Dedifferentiated amniotic fluid mesenchymal stem cell (primary cell): Measurements from ENCODE around the gene DUSP8.
"Not testable (repeated sequence)": the region's sequence is repeated elsewhere in the genome, so short reads cannot be mapped to it uniquely, and the experiment has no call there.

Source experiments
- DNase-seq: peaks from one replicate; pipeline ENCODE4 v3.0.0-alpha.2; 2016; ENCODE audit errors: extremely low spot score

The DUSP8 gene, protein sequence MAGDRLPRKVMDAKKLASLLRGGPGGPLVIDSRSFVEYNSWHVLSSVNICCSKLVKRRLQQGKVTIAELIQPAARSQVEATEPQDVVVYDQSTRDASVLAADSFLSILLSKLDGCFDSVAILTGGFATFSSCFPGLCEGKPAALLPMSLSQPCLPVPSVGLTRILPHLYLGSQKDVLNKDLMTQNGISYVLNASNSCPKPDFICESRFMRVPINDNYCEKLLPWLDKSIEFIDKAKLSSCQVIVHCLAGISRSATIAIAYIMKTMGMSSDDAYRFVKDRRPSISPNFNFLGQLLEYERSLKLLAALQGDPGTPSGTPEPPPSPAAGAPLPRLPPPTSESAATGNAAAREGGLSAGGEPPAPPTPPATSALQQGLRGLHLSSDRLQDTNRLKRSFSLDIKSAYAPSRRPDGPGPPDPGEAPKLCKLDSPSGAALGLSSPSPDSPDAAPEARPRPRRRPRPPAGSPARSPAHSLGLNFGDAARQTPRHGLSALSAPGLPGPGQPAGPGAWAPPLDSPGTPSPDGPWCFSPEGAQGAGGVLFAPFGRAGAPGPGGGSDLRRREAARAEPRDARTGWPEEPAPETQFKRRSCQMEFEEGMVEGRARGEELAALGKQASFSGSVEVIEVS

DNA sequence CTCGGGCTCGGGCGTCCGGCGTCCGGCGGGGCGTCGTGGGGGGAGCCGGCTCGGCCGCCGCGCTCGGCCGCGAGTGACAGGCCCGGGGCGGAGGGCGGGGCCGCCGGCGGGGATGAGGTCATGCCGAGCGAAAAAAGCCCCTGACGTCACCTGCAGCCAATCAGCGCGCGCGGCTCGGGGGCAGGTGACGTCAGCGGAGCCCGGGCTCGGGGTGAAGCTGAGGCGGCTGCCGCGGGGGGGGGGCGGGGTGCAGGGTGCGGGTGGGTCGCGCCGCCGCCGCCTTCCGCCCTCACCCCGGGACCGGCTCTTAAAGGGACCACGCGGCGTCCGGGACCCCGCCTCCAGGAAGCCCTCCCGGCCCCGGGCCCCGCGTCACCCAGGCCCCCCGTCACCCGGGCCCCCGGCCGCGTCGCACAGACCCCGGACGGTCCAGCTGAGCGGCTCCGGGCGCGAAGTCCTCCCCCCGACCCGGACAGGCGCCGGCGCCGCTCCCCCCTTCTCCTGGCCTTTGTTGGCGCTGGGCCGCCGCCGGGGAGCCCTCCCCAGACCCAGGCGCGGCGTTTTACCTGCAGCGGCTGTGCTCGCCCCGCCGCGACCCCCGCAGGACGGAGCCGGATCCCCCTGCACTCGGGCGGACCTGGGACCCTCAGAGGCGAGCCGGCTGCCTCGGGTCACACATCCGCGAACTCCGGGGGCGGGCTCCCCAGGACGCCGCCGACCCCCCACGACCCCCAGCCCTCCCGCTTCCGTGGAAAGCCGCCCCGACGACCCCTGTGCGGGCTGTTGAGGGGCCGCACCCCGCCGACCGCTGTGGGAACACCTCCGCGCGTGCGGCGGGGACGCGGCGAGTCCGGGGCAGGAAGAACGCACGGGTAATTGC lies at the start of gene DUSP8:
Gene DUSP8, minus strand, starts transcription at position 75 of the 880 bp plus-strand sequence. CDS start 6,445 bp downstream, outside the sequence.
- peak; percentile 75 for DNase-seq

- DNase-seq: no peak
These were observed 47.4 kb upstream of the DUSP8 start for GRCh38 chr11:1619449-1619848.

- DNase-seq: peak; percentile 20
These were observed 46.2 kb upstream of the DUSP8 start for GRCh38 chr11:1618231-1618630.

DNA sequence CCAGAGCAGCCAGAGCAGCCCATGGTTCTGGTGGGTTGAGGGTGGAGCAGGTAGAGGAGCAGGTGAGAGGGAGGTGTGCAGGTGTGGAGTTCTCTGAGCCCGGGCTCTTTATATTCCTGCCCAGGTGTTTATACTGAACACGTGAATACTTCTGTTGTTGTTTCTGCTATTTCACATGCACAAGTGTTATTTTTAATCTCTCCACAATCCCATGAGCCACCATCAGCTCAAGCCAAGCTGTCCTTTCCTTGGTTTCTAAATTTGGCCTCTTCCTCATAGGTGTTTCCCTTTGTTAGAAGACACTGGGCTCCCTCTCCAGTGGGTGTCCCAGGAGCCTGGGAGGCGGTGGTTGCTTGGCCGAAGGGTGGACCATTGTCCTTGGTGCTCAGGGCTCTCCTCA lies 36.3 kb upstream of the DUSP8 start, which contains the start of gene KRTAP5-3:
Gene KRTAP5-3, minus strand, starts transcription at position 101 of the 400 bp plus-strand sequence. Its CDS starts 78 bp downstream, at position 23.
- no peak for DNase-seq

DNA sequence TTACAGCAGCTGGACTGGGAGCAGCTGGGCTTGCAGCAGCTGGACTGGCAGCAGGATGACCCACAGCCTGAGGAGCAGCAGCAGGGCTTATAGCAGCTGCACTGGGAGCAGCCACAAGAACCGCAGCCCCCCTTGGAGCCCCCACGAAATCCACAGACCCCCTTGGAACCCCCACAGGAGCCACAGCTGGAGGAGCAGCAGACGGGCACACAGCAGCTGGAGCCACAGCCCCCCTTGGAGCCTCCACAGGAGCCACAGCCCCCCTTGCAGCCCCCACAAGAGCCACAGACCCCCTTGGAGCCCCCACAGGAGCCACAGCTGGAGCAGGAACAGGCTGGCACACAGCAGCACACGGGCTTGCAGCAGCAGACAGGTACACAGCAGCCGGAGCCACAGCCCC lies 35.8 kb upstream of the DUSP8 start:
- DNase-seq: not testable (repeated sequence)

DNA sequence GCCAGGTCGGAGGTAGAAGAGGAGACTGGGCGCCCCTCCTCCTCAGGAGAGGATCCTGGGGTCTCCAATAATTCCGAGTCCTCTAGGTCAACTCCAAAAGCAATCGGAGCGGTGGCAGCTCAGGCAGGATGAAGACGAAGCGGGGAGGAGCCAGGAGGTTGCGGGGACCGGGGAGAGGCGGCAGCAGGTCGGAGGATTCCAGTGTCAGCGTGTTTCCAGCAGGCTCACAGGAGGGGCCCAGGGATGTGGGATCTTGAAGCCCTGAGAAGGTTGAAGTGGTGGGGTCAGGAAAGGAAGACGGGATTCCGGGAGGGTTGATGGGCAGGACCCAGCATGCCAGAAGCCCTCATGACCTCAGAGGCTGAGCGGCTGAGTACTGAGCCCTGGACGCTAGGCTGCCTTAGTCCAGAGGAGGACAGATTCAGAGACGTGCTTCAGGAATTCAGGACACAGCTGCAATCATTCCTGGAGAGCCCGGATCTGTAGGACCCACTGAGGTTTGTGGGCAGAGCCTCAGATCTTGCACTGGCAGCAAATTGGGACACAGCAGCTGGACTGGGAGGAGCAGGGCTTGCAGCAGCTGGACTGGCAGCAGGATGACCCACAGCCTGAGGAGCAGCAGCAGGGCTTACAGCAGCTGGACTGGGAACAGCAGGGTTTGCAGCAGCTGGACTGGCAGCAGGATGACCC lies 35.2 kb upstream of the DUSP8 start:
- DNase-seq: not testable (repeated sequence)

- DNase-seq: not testable (repeated sequence)
These were observed 33.9 kb upstream of the DUSP8 start for GRCh38 chr11:1605923-1606322.

DNA sequence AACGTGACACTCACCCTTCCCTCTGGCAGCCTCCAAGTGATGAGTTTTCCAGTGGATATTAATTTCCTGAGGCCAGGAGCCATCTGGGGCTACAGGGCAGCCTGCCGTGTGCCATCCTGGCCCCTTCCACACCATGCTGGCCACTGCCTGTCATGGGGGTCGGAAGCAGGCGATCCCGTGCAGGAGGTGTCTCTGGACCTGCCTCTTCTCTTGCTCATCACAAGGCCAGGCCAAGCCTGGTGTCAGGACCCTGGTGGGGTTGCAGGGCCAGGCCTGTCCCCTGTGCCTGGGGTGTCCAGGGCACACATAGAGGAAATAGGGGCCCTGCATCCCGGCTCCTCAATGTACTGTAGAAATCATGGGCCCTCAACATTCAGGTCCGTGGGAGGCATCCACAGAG lies 32.6 kb upstream of the DUSP8 start:
- no peak for DNase-seq

GRCh38 chr11:1604181-1604580 lies 32.1 kb upstream of the DUSP8 start:
- DNase-seq: no peak

GRCh38 chr11:1603629-1604028 lies 31.6 kb upstream of the DUSP8 start:
- no peak for DNase-seq

DNA sequence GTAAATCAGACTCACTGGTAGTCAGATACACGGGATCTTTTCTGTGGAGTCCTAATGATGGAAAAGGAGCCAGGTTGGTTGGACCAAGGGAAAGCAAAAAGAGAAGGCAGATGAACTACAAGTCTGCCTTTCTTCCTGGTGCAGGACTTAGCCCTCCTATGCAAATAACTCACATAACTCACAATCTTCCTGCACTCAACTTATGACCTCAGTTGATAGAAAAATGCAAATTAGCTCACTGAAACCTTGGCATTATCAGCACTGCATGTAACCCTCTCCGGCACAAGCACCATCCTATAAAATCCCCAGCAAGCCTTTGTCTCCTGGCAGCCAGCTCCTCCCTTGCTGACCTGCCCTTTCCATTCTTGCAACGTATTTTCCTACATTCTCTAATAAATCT lies 29.6 kb upstream of the DUSP8 start:
- DNase-seq: not testable (repeated sequence)

DNA sequence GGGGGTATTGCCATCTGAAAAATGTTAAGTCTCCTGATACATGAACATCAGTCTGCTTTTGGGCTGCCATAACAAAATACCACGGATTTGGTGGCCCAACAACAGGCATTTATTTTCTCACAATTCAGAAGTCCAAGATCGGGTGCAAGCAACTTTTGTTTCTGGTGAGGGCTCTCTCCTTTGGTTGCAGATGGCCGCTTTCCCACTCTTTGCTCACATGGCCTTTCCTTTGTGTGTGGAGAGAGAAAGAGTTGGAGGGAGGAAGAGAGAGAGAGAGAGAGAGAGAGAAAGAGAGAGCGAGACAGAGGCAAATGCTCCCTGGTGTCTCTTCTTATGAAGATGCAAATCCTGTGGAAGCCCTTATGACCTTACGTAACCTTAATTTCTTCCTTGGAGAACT lies 28.6 kb upstream of the DUSP8 start:
- no peak for DNase-seq

DNA sequence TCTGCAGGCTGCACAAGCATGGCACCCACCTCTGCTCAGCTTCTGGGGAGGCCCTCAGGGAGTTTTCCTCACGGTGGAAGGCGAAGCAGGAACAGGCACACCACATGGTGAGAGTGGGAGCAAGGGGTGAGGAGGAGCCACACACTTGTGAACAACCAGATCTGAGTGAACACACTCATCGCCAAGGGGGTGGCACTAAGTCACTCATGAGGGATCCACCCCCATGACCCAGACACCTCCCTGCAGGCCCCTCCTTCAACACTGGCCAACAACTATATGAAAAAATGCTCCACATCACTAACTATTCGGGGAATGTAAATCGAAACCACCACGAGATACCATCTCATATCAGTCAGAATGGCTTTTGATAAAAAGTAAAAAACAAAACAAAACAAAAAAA lies 26.7 kb upstream of the DUSP8 start:
- DNase-seq: no peak

- not testable (repeated sequence) for DNase-seq
These were observed 26.3 kb upstream of the DUSP8 start for GRCh38 chr11:1598406-1598805.

- DNase-seq: no peak
These were observed 25.9 kb upstream of the DUSP8 start, which contains the start of gene KRTAP5-2 for GRCh38 chr11:1597994-1598380. Gene KRTAP5-2 (minus strand): TSS chr11:1598294. CDS start chr11:1598250, 44 bp downstream.

GRCh38 chr11:1597331-1597993 lies 25.4 kb upstream of the DUSP8 start:
- no peak for DNase-seq

DNA sequence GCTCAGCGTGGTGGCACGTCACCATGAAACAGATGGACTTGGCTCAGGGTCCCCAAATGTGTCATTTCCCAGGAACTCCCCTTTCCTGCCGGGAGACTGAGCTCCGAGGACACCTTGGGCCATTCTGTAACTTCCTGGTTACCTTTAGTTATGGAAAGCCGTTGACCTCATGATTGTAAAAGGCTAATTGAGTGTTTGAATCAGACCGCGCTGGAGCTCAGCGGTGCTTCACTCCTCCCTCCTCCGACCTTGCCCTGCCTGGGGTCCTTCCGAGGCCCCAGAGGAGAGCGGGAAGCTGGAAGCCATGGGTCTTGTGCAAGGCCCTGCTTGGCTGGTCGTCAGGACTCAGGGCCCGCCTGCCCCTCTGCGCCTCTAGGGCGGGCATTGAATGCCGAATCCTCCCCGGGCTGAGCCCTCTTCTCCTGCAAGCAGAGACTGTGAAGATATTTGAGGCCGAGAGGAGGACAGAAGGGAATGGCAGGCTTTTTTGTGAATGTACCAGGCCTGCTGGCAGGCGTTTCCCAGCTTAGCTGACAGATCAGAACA lies 24.6 kb upstream of the DUSP8 start:
- DNase-seq: not testable (repeated sequence)

- DNase-seq: not testable (repeated sequence)
These were observed 24.0 kb upstream of the DUSP8 start for GRCh38 chr11:1595994-1596575.

GRCh38 chr11:1592628-1593027 lies 20.6 kb upstream of the DUSP8 start:
- DNase-seq: no peak

DNA sequence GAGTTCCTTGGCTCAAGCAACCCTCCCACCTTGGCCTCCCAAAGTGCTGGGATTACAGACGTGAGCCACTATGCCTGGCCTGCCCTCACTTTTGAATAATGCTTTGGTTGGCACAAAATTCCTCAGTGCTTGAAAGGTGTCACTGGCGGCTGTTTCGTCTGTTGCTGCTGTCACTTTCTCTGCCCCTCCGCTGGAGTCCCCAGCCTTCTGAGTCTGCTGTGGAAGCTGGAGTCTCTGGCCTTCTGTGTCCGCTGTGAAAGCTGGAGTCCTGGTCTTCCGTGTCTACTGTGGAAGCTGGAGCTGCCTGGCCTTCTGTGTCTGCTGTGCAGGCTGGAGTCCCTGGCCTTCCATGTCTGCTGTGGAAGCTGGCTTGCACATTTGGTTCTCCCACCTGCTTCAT lies 17.9 kb upstream of the DUSP8 start:
- DNase-seq: no peak
